ENCODE measurements around the gene SELENOP. TPM values are rescaled to one million over a fixed set of nuclear protein-coding genes. Genes with fewer than 3 reads are reported as not detected.

The SELENOP gene
- total RNA-seq, 1 experiment from 2014 or later = 8.5 TPM

- Histone ChIP-seq H3K4me1 (ENCODE audit: insufficient read depth, low read length) (no peaks in the 10 kb centered on the region), H2BK12ac (ENCODE audit: insufficient read length, low read depth, low read length) (no peak overlapping the region), H3K79me1 (ENCODE audit: insufficient read depth, low read depth, low read length, poor library complexity, severe bottlenecking) (no peaks in the 10 kb centered on the region), H3K14ac (ENCODE audit: insufficient read depth, low read length) (no peak overlapping the region), H4K5ac (ENCODE audit: insufficient read length, low read depth, low read length) (no peak overlapping the region), H4K8ac (replicated peaks; ENCODE audit: insufficient read length, low read depth, low read length) (no peak overlapping the region), H3K4ac (ENCODE audit: low read depth, low read length) (no peak overlapping the region), H3K27me3 (ENCODE audit: insufficient read depth, low read length) (no peaks in the 10 kb centered on the region), H4K91ac (ENCODE audit: insufficient read length, low read depth, low read length) (no peak overlapping the region), H2AK5ac (ENCODE audit: insufficient read length, low read length) (no peak overlapping the region), H4K20me1 (ENCODE audit: control insufficient read depth, insufficient read depth, insufficient read length) (no peaks in the 10 kb centered on the region), H3K18ac (ENCODE audit: insufficient read length, low read depth, low read length) (no peak overlapping the region), H3K9me3 (ENCODE audit: control insufficient read depth, low read depth, low read length) (no peaks in the 10 kb centered on the region), H3K23ac (ENCODE audit: insufficient read length, low read depth, low read length) (no peak overlapping the region), H3K9ac (ENCODE audit: extremely low read depth, insufficient read length, low read length) (no peak overlapping the region), H2BK120ac (ENCODE audit: low read depth, low read length, poor library complexity, severe bottlenecking) (no peak overlapping the region), H3K56ac (ENCODE audit: insufficient read length, low read depth, low read length) (no peak overlapping the region), H2BK15ac (ENCODE audit: low read depth, low read length) (no peak overlapping the region), H3K23me2 (ENCODE audit: insufficient read length, low read depth, low read length, poor library complexity, severe bottlenecking) (no peaks in the 10 kb centered on the region), H2BK20ac (ENCODE audit: low read depth, low read length, poor library complexity, severe bottlenecking) (no peak overlapping the region), H3T11ph (ENCODE audit: low read length) (no peak overlapping the region), H3K4me2 (ENCODE audit: insufficient read depth, insufficient read length, low read length) (no peak overlapping the region), H3K27ac (ENCODE audit: insufficient read length, low read depth, low read length) (no peak overlapping the region), H3K79me2 (ENCODE audit: insufficient read depth, low read length) (no peaks in the 10 kb centered on the region), H2AFZ (ENCODE audit: low read length) (no peak overlapping the region), H2BK5ac (ENCODE audit: insufficient read length, low read length) (no peak overlapping the region)
- H3K4me1 Mint-ChIP-seq = 0 out of 4 replicates have a peak, but pooled peaks cover 0 to 3% of the 10 kb centered on the region in 2 experiments
- no peaks in the 10 kb centered on the region for H3K36me3 Mint-ChIP-seq (ENCODE audit: insufficient read depth in 1 of 3, low read depth in 3 of 3)
- no peak for DNase-seq
- H3K4me3 Mint-ChIP-seq = no peak overlapping the region
- no peaks in the 10 kb centered on the region; a peak in 1 of 5 replicates for H3K9me3 Mint-ChIP-seq
- no peak for TF ChIP-seq CTCF (conservative IDR thresholded peaks at IDR 0.05)
- H3K27me3 Mint-ChIP-seq (ENCODE audit: low read depth) = no peaks in the 10 kb centered on the region
- WGBS (ENCODE audit: extremely low coverage, insufficient read length, low lambda C conversion rate) = no CpG with 5 or more reads among the region's 13 CpGs
- H3K27ac Mint-ChIP-seq = no peak overlapping the region; a peak in 1 of 7 replicates
Measured at GRCh38 chr5:42772265-42772993, 39.3 kb downstream of the SELENOP start.
